Inferior parietal cortex (tissue), 1 donor: ENCODE measurements around the gene ATF4.
"Not testable (repeated sequence)": the region's sequence is repeated elsewhere in the genome, so short reads cannot be mapped to it uniquely, and the experiment has no call there.

ENCODE experiments used
- DNase-seq: peaks from one replicate; pipeline ENCODE4 v3.0.0-alpha.2; 2016; ENCODE audit errors: extremely low spot score

Gene ATF4

GRCh38 chr22:39489094-39490068, 31.0 kb upstream of the ATF4 start:
- no peak for DNase-seq

GRCh38 chr22:39490135-39490798, 30.1 kb upstream of the ATF4 start:
- DNase-seq = peak; percentile 85

GRCh38 chr22:39490966-39491680, 29.2 kb upstream of the ATF4 start:
- no peak for DNase-seq

GRCh38 chr22:39491696-39492095, 28.7 kb upstream of the ATF4 start:
- DNase-seq = no peak

GRCh38 chr22:39492186-39492585, 28.2 kb upstream of the ATF4 start:
- DNase-seq = no peak

- no peak for DNase-seq
Measured at GRCh38 chr22:39493759-39494158, 26.6 kb upstream of the ATF4 start.

GRCh38 chr22:39494471-39495120, 25.8 kb upstream of the ATF4 start:
- DNase-seq = no peak

GRCh38 chr22:39496131-39496838, 24.1 kb upstream of the ATF4 start:
- DNase-seq = peak; percentile 89

- DNase-seq = no peak
Measured at GRCh38 chr22:39497429-39497828, 22.9 kb upstream of the ATF4 start.

- DNase-seq = no peak
Measured at GRCh38 chr22:39498368-39498767, 22.0 kb upstream of the ATF4 start.

GRCh38 chr22:39498802-39499201, 21.6 kb upstream of the ATF4 start:
- no peak for DNase-seq

GRCh38 chr22:39500101-39500500, 20.3 kb upstream of the ATF4 start:
- DNase-seq = no peak

GRCh38 chr22:39501644-39502108, 18.7 kb upstream of the ATF4 start:
- no peak for DNase-seq

GRCh38 chr22:39502109-39502788, 18.1 kb upstream of the ATF4 start, which contains the start of gene MIEF1:
MIEF1 (plus strand) TSS chr22:39502290; CDS start chr22:39511295, 9,005 bp downstream.
- DNase-seq = peak; percentile 94

- no peak for DNase-seq
Measured at GRCh38 chr22:39502789-39503409, 17.5 kb upstream of the ATF4 start.

GRCh38 chr22:39503630-39504029, 16.7 kb upstream of the ATF4 start:
- no peak for DNase-seq

GRCh38 chr22:39504071-39504470, 16.3 kb upstream of the ATF4 start:
- DNase-seq = no peak

GRCh38 chr22:39507021-39507420, 13.3 kb upstream of the ATF4 start:
- DNase-seq = not testable (repeated sequence)

GRCh38 chr22:39508393-39508792, 12.0 kb upstream of the ATF4 start:
- no peak for DNase-seq
